Cardiac septum (tissue), 1 donor: Measurements from ENCODE around the gene ESRRA. TPM values are rescaled to one million over a fixed set of nuclear protein-coding genes. Genes with fewer than 3 reads are reported as not detected.

Experiments
- DNase-seq: peaks from one replicate; pipeline ENCODE4 v3.0.0-alpha.2; 2020; ENCODE audit warnings: low spot score
- intact Hi-C: fragments of 100-400 bp; cut with DNase I; formaldehyde crosslinking; loops from one replicate; pipeline ENCODE4 v1.14.0; 2022
- microRNA-seq: library from miRNA; unstranded; fragments of <30 nt; microRNA quantifications from one replicate; pipeline ENCODE4 v1.2.0, GENCODE V29; 2020
- total RNA-seq: library from RNA; stranded (reverse); fragmentation: NEBNext Ultra II Directional; extraction: Animal tissue kit (Norgen Biotek cat#: 25700); gene quantifications from one replicate; pipeline ENCODE4 v1.2.1, GENCODE V29; 2021
- donor health status: DM: no; HTN: no; CAD: no.

Gene ESRRA
- total RNA-seq, 1 donor from 2014 or later: 116 TPM

- intact Hi-C loops: no loop called here
- DNase-seq: no peak
Observed at GRCh38 chr11:64356498-64357411, 51.4 kb downstream of the ESRRA start.

- intact Hi-C loops: no loop called here
Observed at GRCh38 chr11:64357446-64357845, 52.1 kb downstream of the ESRRA start.

GRCh38 chr11:64357904-64358535, 52.7 kb downstream of the ESRRA start:
- intact Hi-C loops: loop anchor here (2.0 kb wide), 1 partner anchor 39 kb away; the partner anchor contains the start of gene PRDX5
- DNase-seq: no peak

More at GRCh38 chr11:64357446-64357845, 52.1 kb downstream of the ESRRA start:
- peak; percentile 74 for DNase-seq

- peak; percentile 77 for DNase-seq
- intact Hi-C loops: loop anchor here (2.0 kb wide), 1 partner anchor 40 kb away; the partner anchor contains the start of gene PRDX5
Observed at GRCh38 chr11:64358536-64358906, 53.2 kb downstream of the ESRRA start.

DNA sequence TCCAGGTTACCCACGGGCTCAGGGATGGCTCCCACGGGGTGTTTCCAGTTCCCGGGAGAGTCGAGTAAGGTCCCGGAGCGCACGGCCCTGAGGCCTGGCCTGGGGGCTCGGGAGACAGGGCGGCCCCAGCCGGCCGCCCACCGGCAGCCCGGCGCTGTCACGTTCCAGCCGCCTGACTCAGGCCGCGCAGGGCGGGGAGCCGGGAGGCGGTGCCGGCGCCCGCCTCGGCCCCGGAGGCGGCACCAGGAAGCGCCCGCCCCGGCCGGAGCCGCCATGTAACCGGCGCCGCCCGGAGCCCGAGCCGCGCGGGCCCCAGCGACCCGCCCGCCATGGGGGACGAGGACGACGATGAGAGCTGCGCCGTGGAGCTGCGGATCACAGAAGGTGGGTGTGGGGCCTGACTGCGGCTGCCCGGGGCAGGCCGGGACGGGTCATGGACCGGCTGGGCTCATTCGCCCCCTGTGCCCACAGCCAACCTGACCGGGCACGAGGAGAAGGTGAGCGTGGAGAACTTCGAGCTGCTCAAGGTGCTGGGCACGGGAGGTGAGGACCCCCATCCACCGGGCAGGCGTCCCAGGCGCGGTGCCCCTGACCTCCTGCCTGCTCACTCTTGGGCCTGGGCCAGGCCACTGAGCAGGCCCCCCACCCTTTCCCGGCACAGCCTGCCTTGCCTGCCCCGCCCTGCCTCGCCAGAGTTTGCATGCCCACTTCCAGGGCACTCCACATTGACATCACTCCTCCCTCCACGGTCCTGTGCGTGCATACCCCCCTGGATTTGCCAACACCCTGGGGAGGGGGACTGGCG, 53.8 kb downstream of the ESRRA start, which contains the start of gene RPS6KA4:
RPS6KA4 (plus strand) TSS at position 256 of the 805 bp plus-strand sequence; CDS start at position 330, 74 bp downstream.
- DNase-seq: peak; percentile 84
- intact Hi-C loops: loop anchor here (2.0 kb wide), 1 partner anchor 40 kb away; the partner anchor contains the start of gene PRDX5

- intact Hi-C loops: loop anchor here (2.0 kb wide), 1 partner anchor 41 kb away; the partner anchor contains the start of gene PRDX5
- no peak for DNase-seq
Observed at GRCh38 chr11:64359712-64360445, 54.6 kb downstream of the ESRRA start.

DNA sequence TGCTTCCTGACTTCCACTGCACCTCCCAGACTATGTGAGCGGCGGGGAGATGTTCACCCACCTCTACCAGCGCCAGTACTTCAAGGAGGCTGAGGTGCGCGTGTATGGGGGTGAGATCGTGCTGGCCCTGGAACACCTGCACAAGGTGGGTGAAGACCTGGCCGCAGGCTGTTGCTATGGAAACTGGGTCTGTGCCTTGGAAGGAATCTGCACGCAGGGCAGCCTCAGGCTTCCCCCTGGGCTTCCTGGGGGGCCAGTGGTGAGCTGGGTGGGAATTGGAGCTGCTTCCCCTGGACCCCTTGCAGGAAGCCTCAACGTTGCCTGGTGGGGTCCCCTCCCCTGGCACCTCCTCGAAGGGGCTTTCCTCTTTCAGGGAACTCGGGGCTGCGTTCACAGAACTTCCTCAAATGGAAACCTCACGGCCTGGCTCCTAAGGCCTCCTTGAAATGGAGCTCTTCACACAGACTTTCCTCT, 55.2 kb downstream of the ESRRA start:
- intact Hi-C loops: no loop called here
- no peak for DNase-seq

- intact Hi-C loops: no loop called here
- no peak for DNase-seq
Observed at GRCh38 chr11:64361659-64362058, 56.3 kb downstream of the ESRRA start.

GRCh38 chr11:64362339-64362738, 57.0 kb downstream of the ESRRA start:
- intact Hi-C loops: no loop called here
- no peak for DNase-seq

DNA sequence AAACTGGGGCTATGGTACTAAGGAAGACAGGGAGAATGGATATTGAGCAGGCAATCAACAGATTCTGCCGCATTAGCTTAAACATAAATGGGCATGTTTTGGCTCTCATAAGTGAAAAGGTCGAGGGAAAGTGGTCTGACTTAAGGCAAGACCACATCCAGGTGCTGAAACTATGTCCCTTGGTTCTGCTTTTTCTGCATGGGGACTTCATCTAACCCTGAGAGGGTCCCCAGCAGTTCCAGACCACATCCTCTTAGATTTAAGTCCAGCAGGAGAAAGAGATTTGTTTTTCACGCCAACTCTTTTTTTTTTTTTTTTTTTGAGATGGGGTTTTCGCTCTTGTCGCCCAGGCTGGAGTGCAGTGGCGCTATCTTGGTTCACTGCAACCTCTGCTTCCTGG, 59.1 kb downstream of the ESRRA start:
- intact Hi-C loops: no loop called here

DNA sequence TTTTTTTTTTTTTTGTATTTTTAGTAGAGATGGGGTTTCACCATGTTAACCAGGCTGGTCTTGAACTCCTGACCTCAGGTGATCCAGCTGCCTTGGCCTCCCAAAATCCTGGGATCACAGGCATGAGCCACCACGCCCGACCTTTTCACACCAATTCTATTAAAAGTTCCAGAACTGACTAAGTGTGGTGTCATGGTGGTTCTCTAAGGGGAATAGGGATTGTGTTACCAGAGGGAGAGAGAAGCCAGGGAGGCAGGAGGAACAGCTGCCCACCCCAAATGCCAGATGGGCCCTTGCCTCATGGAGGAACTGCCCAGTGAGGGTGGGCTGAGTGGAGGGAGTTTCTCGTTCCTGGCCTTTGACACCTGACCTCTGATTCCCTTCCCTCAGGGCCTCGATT, 59.6 kb downstream of the ESRRA start:
- intact Hi-C loops: no loop called here
- DNase-seq: no peak

More for the DNA sequence above, 59.1 kb downstream of the ESRRA start:
- no peak for DNase-seq

Small RNA genes lying within 50 kb of the gene (microRNA-seq; reads per million reads assigned to microRNA genes)
- not detected for gene MIR7155

Other genes starting within 250 kb of the ESRRA start
- gene MACROD1, start 139.4 kb upstream of the ESRRA start, total RNA-seq: 86.2 TPM
- gene STIP1, start 119.4 kb upstream of the ESRRA start, total RNA-seq: 86.0 TPM
- 7.8 TPM for gene FERMT3, start 98.8 kb upstream of the ESRRA start, total RNA-seq
- 49.7 TPM for gene TRPT1, start 79.3 kb upstream of the ESRRA start, total RNA-seq
- 75.0 TPM for gene NUDT22, start 79.2 kb upstream of the ESRRA start, total RNA-seq
- gene DNAJC4, start 75.0 kb upstream of the ESRRA start, total RNA-seq: 51.9 TPM
- 261 TPM for gene VEGFB, start 70.9 kb upstream of the ESRRA start, total RNA-seq
- gene FKBP2, start 64.4 kb upstream of the ESRRA start, total RNA-seq: 57.8 TPM
- 113 TPM for gene PPP1R14B, start 58.6 kb upstream of the ESRRA start, total RNA-seq
- gene PLCB3, start 54.0 kb upstream of the ESRRA start, total RNA-seq: 9.6 TPM
- gene BAD, start 20.9 kb upstream of the ESRRA start, total RNA-seq: 45.9 TPM
- gene GPR137, start 19.7 kb upstream of the ESRRA start, total RNA-seq: 37.7 TPM
- gene KCNK4, start 14.2 kb upstream of the ESRRA start, total RNA-seq: not detected
- not detected for gene CATSPERZ, start 5.2 kb upstream of the ESRRA start, total RNA-seq
- gene TRMT112, start 12.0 kb downstream of the ESRRA start, total RNA-seq: 75.1 TPM
- 208 TPM for gene PRDX5, start 12.6 kb downstream of the ESRRA start, total RNA-seq
- 6.3 TPM for gene CCDC88B, start 34.7 kb downstream of the ESRRA start, total RNA-seq
- 15.4 TPM for gene RPS6KA4, start 53.6 kb downstream of the ESRRA start, total RNA-seq